Ureter (tissue), 1 donor: Measurements from ENCODE around the gene MED8. TPM values are rescaled to one million over a fixed set of nuclear protein-coding genes. Genes with fewer than 3 reads are reported as not detected.

ENCODE experiments used
- DNase-seq: peaks from one replicate; pipeline ENCODE4 v3.0.0-alpha.2; 2020; ENCODE audit warnings: low spot score
- total RNA-seq: library from RNA; stranded (reverse); gene quantifications from one replicate; pipeline ENCODE4 v1.2.4, GENCODE V29; 2023
- donor health status: DM: yes; HTN: yes; CAD: no.

MED8 gene
- total RNA-seq, 1 donor from 2014 or later: 30.0 TPM

GRCh38 chr1:43358746-43359693 is 30.6 kb downstream of the MED8 start, which contains the start of gene CDC20:
CDC20 (plus strand) TSS chr1:43358981; CDS start chr1:43359216, 235 bp downstream.
- peak; percentile 98 for DNase-seq

- DNase-seq: no peak
These were observed 31.4 kb downstream of the MED8 start for GRCh38 chr1:43358121-43358745.

- DNase-seq: no peak
These were observed 32.3 kb downstream of the MED8 start for GRCh38 chr1:43357251-43357650.

GRCh38 chr1:43354936-43355335 is 34.7 kb downstream of the MED8 start:
- no peak for DNase-seq

GRCh38 chr1:43354471-43354870 is 35.1 kb downstream of the MED8 start:
- DNase-seq: no peak

- no peak for DNase-seq
These were observed 36.7 kb downstream of the MED8 start for GRCh38 chr1:43352881-43353280.

GRCh38 chr1:43352351-43352705 is 37.3 kb downstream of the MED8 start:
- no peak for DNase-seq

GRCh38 chr1:43351421-43352350 is 37.9 kb downstream of the MED8 start:
- no peak for DNase-seq

- DNase-seq: no peak
These were observed 38.6 kb downstream of the MED8 start for GRCh38 chr1:43350976-43351375.

- no peak for DNase-seq
These were observed 39.9 kb downstream of the MED8 start for GRCh38 chr1:43349594-43350306.

GRCh38 chr1:43348809-43349593 is 40.6 kb downstream of the MED8 start:
- DNase-seq: peak; percentile 88

GRCh38 chr1:43348343-43348808 is 41.2 kb downstream of the MED8 start:
- no peak for DNase-seq

GRCh38 chr1:43346636-43347035 is 43.0 kb downstream of the MED8 start:
- DNase-seq: no peak

GRCh38 chr1:43345120-43345519 is 44.5 kb downstream of the MED8 start:
- DNase-seq: no peak

GRCh38 chr1:43344267-43344850 is 45.2 kb downstream of the MED8 start:
- no peak for DNase-seq

- DNase-seq: no peak
These were observed 49.0 kb downstream of the MED8 start for GRCh38 chr1:43340559-43340958.

- DNase-seq: no peak
These were observed 49.9 kb downstream of the MED8 start for GRCh38 chr1:43339584-43340232.

- DNase-seq: no peak
These were observed 51.6 kb downstream of the MED8 start for GRCh38 chr1:43338001-43338400.

- DNase-seq: no peak
These were observed 52.0 kb downstream of the MED8 start, which contains the start of gene MPL for GRCh38 chr1:43337588-43337987. MPL (plus strand) TSS chr1:43337818; CDS start chr1:43337849, 31 bp downstream.
